Measurements from ENCODE around the gene SPDYE16. TPM values are rescaled to one million over a fixed set of nuclear protein-coding genes. Genes with fewer than 3 reads are reported as not detected.
"Not testable (repeated sequence)": the region's sequence is repeated elsewhere in the genome, so short reads cannot be mapped to it uniquely, and the experiment has no call there.

Gene SPDYE16
- total RNA-seq, 2 experiments from 2014 or later = 0.53 TPM; not detected in 1

DNA sequence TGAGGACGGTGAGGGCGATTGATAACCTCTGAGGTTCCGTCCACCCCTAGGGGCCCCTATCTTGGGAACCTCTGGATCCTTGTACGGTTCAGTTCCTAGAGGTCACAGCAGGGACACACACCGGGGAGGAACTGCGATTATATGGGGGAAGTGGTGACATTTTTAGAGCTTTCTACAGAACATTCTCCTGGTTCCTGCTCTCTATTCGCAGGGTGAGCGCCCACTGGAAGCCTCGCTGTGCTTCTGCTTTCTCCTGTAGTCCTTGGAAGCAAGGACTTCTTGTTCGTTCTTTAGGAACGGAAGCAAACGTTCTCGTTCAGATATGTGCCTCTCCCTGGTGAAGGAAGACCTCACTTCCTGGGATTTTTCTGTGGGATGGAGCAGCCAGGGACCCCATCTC, 55.1 kb downstream of the SPDYE16 start:
- H3K27me3 Mint-ChIP-seq; CTCF ChIA-PET; H3K9me3 ChIP-seq (ENCODE audit: control insufficient read depth in 1 of 2, insufficient read depth in 1 of 2, low read length in 2 of 2); POLR2A ChIA-PET; ATAC-seq (ENCODE audit: poor library complexity); H3K36me3 Mint-ChIP-seq (ENCODE audit: low read depth); H3K4me1 ChIP-seq (ENCODE audit: insufficient read depth, low read length); H3K4me1 Mint-ChIP-seq (ENCODE audit: low read depth); H3K4me3 ChIP-seq (ENCODE audit: low read length); H3K27ac ChIP-seq (ENCODE audit: low read depth in 1 of 2, low read length in 2 of 2); intact Hi-C loops (cut with DNase I, micrococcal nuclease); H3K27me3 ChIP-seq (ENCODE audit: control insufficient read depth in 1 of 2, insufficient read depth in 2 of 2, low read length in 2 of 2); H3K27ac Mint-ChIP-seq; H3K9me3 Mint-ChIP-seq; H3K4me3 Mint-ChIP-seq; H3K36me3 ChIP-seq (ENCODE audit: insufficient read depth, low read length); DNase-seq: not testable (repeated sequence)

DNA sequence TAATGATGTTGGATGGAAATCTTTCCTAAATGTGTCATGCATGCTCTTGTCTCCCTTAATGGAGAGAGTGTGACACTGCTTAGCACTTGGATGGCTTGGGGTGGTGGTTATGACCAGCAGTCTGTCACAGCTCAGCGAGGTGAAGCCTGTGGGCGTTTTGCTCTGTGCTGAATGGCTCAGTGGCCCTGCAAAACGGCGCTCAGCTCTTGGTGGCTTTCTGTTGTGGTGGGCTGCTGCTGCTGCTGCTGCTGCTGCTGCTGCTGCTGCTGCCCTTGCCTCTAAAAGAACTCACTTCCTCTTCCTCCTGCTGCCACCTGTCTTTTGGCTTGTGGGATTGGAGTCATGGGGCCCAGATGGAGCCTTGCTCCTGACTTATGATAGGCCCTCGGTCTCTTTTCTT, 56.5 kb downstream of the SPDYE16 start:
- H3K27ac Mint-ChIP-seq = peak overlapping the region; percentile 82
- H3K36me3 ChIP-seq (ENCODE audit: insufficient read depth, low read length); H3K9me3 Mint-ChIP-seq; CTCF ChIA-PET; H3K4me1 Mint-ChIP-seq (ENCODE audit: low read depth); H3K27me3 Mint-ChIP-seq; H3K4me1 ChIP-seq (ENCODE audit: insufficient read depth, low read length); H3K27me3 ChIP-seq (ENCODE audit: control insufficient read depth in 1 of 2, insufficient read depth in 2 of 2, low read length in 2 of 2); H3K9me3 ChIP-seq (ENCODE audit: control insufficient read depth in 1 of 2, insufficient read depth in 1 of 2, low read length in 2 of 2); H3K4me3 ChIP-seq (ENCODE audit: low read length); H3K27ac ChIP-seq (ENCODE audit: low read depth in 1 of 2, low read length in 2 of 2); intact Hi-C loops (cut with DNase I, micrococcal nuclease): not testable (repeated sequence)
- POLR2A ChIA-PET = interaction anchor here (0.6 kb wide), 1 partner anchor 93 kb away, joined by 3 read pairs; no protein-coding TSS in a partner anchor
- ATAC-seq (ENCODE audit: poor library complexity) = peak; percentile 91
- peaks cover 19% of the 10 kb centered on the region for H3K36me3 Mint-ChIP-seq (ENCODE audit: low read depth)
- DNase-seq = peak in 5 of 14 experiments; percentile 12 to 54 (median 25)
- peak overlapping the region; percentile 68 for H3K4me3 Mint-ChIP-seq

DNA sequence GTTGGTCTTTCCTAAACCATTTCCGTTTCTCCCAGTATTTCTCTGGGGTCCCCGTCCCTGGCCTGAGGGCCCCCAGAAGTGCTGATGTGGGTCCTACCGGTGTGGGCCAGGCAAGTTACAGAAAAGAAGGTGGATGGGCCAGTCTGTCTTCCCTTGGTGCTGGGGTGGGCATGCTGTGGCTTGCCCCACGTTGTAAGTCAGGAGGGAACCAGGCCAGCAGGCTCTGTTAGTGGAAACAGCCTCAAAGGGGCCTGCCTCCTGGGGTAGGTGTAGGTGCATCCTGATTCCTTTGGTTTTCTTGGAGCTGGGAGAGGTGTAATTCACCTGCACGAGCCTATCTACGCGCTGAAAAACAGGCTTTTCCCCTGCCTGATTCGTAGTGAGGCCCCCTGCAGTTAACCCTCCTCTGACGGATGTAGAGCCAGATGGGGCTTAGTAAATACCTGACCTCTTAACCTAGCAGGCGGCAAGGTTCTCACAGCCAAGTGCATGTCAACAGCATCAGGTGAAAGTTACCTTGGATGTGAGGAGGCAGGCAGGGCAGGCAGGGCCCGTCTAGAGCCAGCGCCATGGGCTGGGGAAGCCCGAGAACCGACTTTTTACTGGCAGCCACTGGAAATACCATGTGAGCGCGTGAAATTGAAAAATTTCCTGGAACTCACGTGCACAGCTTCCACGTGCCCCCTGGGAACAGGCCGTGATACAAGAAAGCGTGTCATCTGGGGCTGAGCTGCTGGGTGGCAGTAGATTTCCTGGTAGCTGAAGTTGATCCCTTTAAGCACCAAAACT, 57.1 kb downstream of the SPDYE16 start:
- peaks cover 19% of the 10 kb centered on the region for H3K36me3 Mint-ChIP-seq (ENCODE audit: low read depth)
- intact Hi-C loops (cut with DNase I, micrococcal nuclease); H3K9me3 Mint-ChIP-seq; H3K27me3 ChIP-seq (ENCODE audit: control insufficient read depth in 1 of 2, insufficient read depth in 2 of 2, low read length in 2 of 2); H3K4me1 Mint-ChIP-seq (ENCODE audit: low read depth); H3K9me3 ChIP-seq (ENCODE audit: control insufficient read depth in 1 of 2, insufficient read depth in 1 of 2, low read length in 2 of 2); DNase-seq; H3K36me3 ChIP-seq (ENCODE audit: insufficient read depth, low read length); H3K27me3 Mint-ChIP-seq; CTCF ChIA-PET; H3K27ac ChIP-seq (ENCODE audit: low read depth in 1 of 2, low read length in 2 of 2); H3K4me3 ChIP-seq (ENCODE audit: low read length); ATAC-seq (ENCODE audit: poor library complexity); H3K4me1 ChIP-seq (ENCODE audit: insufficient read depth, low read length); H3K4me3 Mint-ChIP-seq: not testable (repeated sequence)
- POLR2A ChIA-PET = interaction anchor here (0.6 kb wide), 1 partner anchor 93 kb away, joined by 3 read pairs; no protein-coding TSS in a partner anchor
- H3K27ac Mint-ChIP-seq = peak overlapping the region; percentile 82

- H3K4me3 ChIP-seq (ENCODE audit: low read length); POLR2A ChIA-PET; H3K9me3 ChIP-seq (ENCODE audit: control insufficient read depth in 1 of 2, insufficient read depth in 1 of 2, low read length in 2 of 2); H3K27ac ChIP-seq (ENCODE audit: low read depth in 1 of 2, low read length in 2 of 2); H3K27me3 ChIP-seq (ENCODE audit: control insufficient read depth in 1 of 2, insufficient read depth in 2 of 2, low read length in 2 of 2); H3K4me1 Mint-ChIP-seq (ENCODE audit: low read depth); DNase-seq; CTCF ChIA-PET; intact Hi-C loops (cut with DNase I, micrococcal nuclease); ATAC-seq (ENCODE audit: poor library complexity); H3K27ac Mint-ChIP-seq; H3K4me3 Mint-ChIP-seq; H3K36me3 ChIP-seq (ENCODE audit: insufficient read depth, low read length); H3K27me3 Mint-ChIP-seq; H3K9me3 Mint-ChIP-seq; H3K4me1 ChIP-seq (ENCODE audit: insufficient read depth, low read length): not testable (repeated sequence)
- H3K36me3 Mint-ChIP-seq (ENCODE audit: low read depth) = peaks cover 19% of the 10 kb centered on the region
Measured at GRCh38 chr7:76484456-76484855, 58.6 kb downstream of the SPDYE16 start.

GRCh38 chr7:76483081-76483480, 60.0 kb downstream of the SPDYE16 start:
- DNase-seq; H3K4me3 ChIP-seq (ENCODE audit: low read length); H3K9me3 ChIP-seq (ENCODE audit: control insufficient read depth in 1 of 2, insufficient read depth in 1 of 2, low read length in 2 of 2); H3K27ac Mint-ChIP-seq; CTCF ChIA-PET; H3K9me3 Mint-ChIP-seq; POLR2A ChIA-PET; H3K36me3 ChIP-seq (ENCODE audit: insufficient read depth, low read length); H3K27ac ChIP-seq (ENCODE audit: low read depth in 1 of 2, low read length in 2 of 2); H3K4me1 Mint-ChIP-seq (ENCODE audit: low read depth); H3K4me1 ChIP-seq (ENCODE audit: insufficient read depth, low read length); H3K27me3 Mint-ChIP-seq; ATAC-seq (ENCODE audit: poor library complexity); H3K4me3 Mint-ChIP-seq; intact Hi-C loops (cut with DNase I, micrococcal nuclease); H3K27me3 ChIP-seq (ENCODE audit: control insufficient read depth in 1 of 2, insufficient read depth in 2 of 2, low read length in 2 of 2): not testable (repeated sequence)
- H3K36me3 Mint-ChIP-seq (ENCODE audit: low read depth) = peaks cover 19% of the 10 kb centered on the region

DNA sequence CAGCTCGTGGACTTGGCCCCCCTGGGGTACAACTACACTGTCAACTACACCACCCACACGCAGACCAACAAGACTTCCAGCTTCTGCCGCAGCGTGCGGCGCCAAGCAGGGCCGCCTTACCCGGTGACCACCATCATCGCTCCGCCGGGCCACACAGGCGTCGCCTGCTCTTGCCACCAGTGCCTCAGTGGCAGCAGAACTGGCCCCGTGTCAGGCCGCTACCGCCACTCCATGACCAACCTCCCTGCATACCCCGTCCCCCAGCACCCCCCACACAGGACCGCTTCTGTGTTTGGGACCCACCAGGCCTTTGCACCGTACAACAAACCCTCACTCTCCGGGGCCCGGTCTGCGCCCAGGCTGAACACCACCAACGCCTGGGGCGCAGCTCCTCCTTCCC, 60.4 kb downstream of the SPDYE16 start:
- H3K4me1 Mint-ChIP-seq (ENCODE audit: low read depth); intact Hi-C loops (cut with DNase I, micrococcal nuclease); DNase-seq; H3K27me3 ChIP-seq (ENCODE audit: control insufficient read depth in 1 of 2, insufficient read depth in 2 of 2, low read length in 2 of 2); ATAC-seq (ENCODE audit: poor library complexity); H3K4me3 Mint-ChIP-seq; CTCF ChIA-PET; H3K9me3 ChIP-seq (ENCODE audit: control insufficient read depth in 1 of 2, insufficient read depth in 1 of 2, low read length in 2 of 2); H3K36me3 ChIP-seq (ENCODE audit: insufficient read depth, low read length); H3K4me3 ChIP-seq (ENCODE audit: low read length); H3K27me3 Mint-ChIP-seq; H3K27ac ChIP-seq (ENCODE audit: low read depth in 1 of 2, low read length in 2 of 2); POLR2A ChIA-PET; H3K9me3 Mint-ChIP-seq; H3K27ac Mint-ChIP-seq; H3K4me1 ChIP-seq (ENCODE audit: insufficient read depth, low read length): not testable (repeated sequence)
- H3K36me3 Mint-ChIP-seq (ENCODE audit: low read depth) = peaks cover 19% of the 10 kb centered on the region
